Lung (tissue), 13 donors: ENCODE results near the gene OTUD4. TPM values are rescaled to one million over a fixed set of nuclear protein-coding genes. Genes with fewer than 3 reads are reported as not detected.

ENCODE experiments used
- ATAC-seq: fragments of 200-7000 bp; cut with Tn5 transposase; one replicate; pipeline ENCODE4 v1.9.1; 2020; ENCODE audit warnings: moderate number of reproducible peaks; ENCODE audit not compliant: insufficient read depth, low FRiP score
- DNase-seq, 3 donors: peaks; one replicate each; pipeline ENCODE4 v3.0.0-alpha.2; 2013 to 2017
- H3K27ac ChIP-seq, 2 donors: one replicate each; pipeline ENCODE4 v1.5.1; 2013; ENCODE audit warnings: mild to moderate bottlenecking in 2 of 2, moderate library complexity in 2 of 2, control low read depth in 1 of 2, inconsistent platforms in 1 of 2, low read depth in 1 of 2, low read length in 1 of 2
- H3K27me3 ChIP-seq, 3 donors: one replicate each; pipeline ENCODE4 v1.5.1; 2013; ENCODE audit warnings: low read length in 2 of 3; ENCODE audit not compliant: control insufficient read depth in 3 of 3, insufficient read depth in 3 of 3
- H3K36me3 ChIP-seq, 4 donors: one replicate each; pipeline ENCODE4 v1.5.1; 2013; ENCODE audit warnings: low read length in 4 of 4, mild to moderate bottlenecking in 1 of 4, moderate library complexity in 1 of 4; ENCODE audit not compliant: control insufficient read depth in 4 of 4, insufficient read depth in 4 of 4
- H3K4me1 ChIP-seq, 5 donors: one replicate each; pipeline ENCODE4 v1.5.1; 2013; ENCODE audit warnings: low read length in 5 of 5, mild to moderate bottlenecking in 2 of 5, moderate library complexity in 1 of 5; ENCODE audit not compliant: control insufficient read depth in 5 of 5, insufficient read depth in 5 of 5
- H3K4me3 ChIP-seq: one replicate; pipeline ENCODE4 v1.5.1; 2013; ENCODE audit warnings: mild to moderate bottlenecking, control low read depth, moderate library complexity
- H3K9ac ChIP-seq, 2 donors: one replicate each; pipeline ENCODE4 v1.5.1; 2013; ENCODE audit warnings: low read length in 2 of 2, control low read depth in 1 of 2; ENCODE audit not compliant: insufficient read depth in 1 of 2
- H3K9me3 ChIP-seq, 4 donors: one replicate each; pipeline ENCODE4 v1.5.1; 2013; ENCODE audit warnings: low read length in 3 of 4, mild to moderate bottlenecking in 1 of 4, moderate library complexity in 1 of 4; ENCODE audit not compliant: control insufficient read depth in 4 of 4, insufficient read depth in 3 of 4
- CTCF ChIP-seq: IDR thresholded peaks from 2 replicates; pipeline ENCODE4 v1.5.1; 2012; ENCODE audit warnings: mild to moderate bottlenecking; ENCODE audit errors: control extremely low read depth, extremely low read depth
- WGBS, 2 donors: extraction: QIAGEN DNeasy Blood & Tissue Kit; methylation state at CpG; one replicate each; pipeline ENCODE4 v1.1.7; 2013; 5-methylcytosine and 5-hydroxymethylcytosine counted together
- polyA plus RNA-seq, 2 donors: library from polyadenylated mRNA; stranded (reverse); fragments of 200-250 nt; gene quantifications; one replicate each; pipeline ENCODE4 v1.2.1, GENCODE V29; 2013
- small RNA-seq: library from RNA; depleted of rRNA; stranded (forward); fragments of <200 nt; gene quantifications from one replicate; pipeline ENCODE3, GENCODE V24; 2014; ENCODE audit warnings: low replicate concordance
- total RNA-seq, 2 donors: library from RNA; depleted of rRNA in 1 of 2; stranded (reverse); fragments of >200 nt in 1 of 2; gene quantifications; one replicate each; pipeline ENCODE4 v1.2.1, GENCODE V29; 2014 to 2021
- donor health status: control.
- donor health status: control.
- donor health status: Bipolar disorder and iron deficiency.
- donor health status: healthy.
- donor health status: DM: yes; HTN: yes; CAD: no.

OTUD4 gene
- total and polyA plus RNA-seq, 4 donors = 11.0 to 101 (median 24.0) TPM

- ATAC-seq (no peak), DNase-seq (no peak)
- H3K27me3 ChIP-seq = no peaks in the 10 kb centered on the region
- no peaks in the 10 kb centered on the region for H3K4me1 ChIP-seq
- H3K27ac ChIP-seq = no peak overlapping the region
- 76 to 83% methylated on average over 1 of the region's 1 CpG for WGBS, 2 donors
- H3K4me3 ChIP-seq = no peak overlapping the region
- H3K9ac ChIP-seq = no peak overlapping the region
- H3K9me3 ChIP-seq = peaks cover 0 to 10% (median 3%) of the 10 kb centered on the region in 4 donors
- TF ChIP-seq CTCF = no peak
- H3K36me3 ChIP-seq = peaks cover 18 to 37% (median 28%) of the 10 kb centered on the region in 4 donors
Measured at GRCh38 chr4:145090380-145090779, 90.0 kb downstream of the OTUD4 start.

GRCh38 chr4:145083891-145084605 is 96.3 kb downstream of the OTUD4 start:
- no peak for TF ChIP-seq CTCF
- no peak overlapping the region for H3K9ac ChIP-seq
- DNase-seq (no peak), ATAC-seq (no peak)
- no peaks in the 10 kb centered on the region for H3K4me1 ChIP-seq
- no peaks in the 10 kb centered on the region for H3K9me3 ChIP-seq
- H3K27me3 ChIP-seq = no peaks in the 10 kb centered on the region
- 98% methylated on average over 1 of the region's 1 CpG for WGBS, 2 donors
- no peak overlapping the region for H3K27ac ChIP-seq
- peaks cover 5 to 12% (median 9%) of the 10 kb centered on the region in 4 donors for H3K36me3 ChIP-seq
- H3K4me3 ChIP-seq = no peak overlapping the region

Small RNAs within 50 kb of the gene (small RNA-seq; reads per million reads assigned to genes)
- not detected for gene RF00019

Other genes starting within 250 kb of the OTUD4 start
- gene ANAPC10, start 82.4 kb downstream of the OTUD4 start, total RNA-seq = 10 to 100 TPM; 17.8 to 53.7 TPM
- gene ANAPC10, start 82.4 kb downstream of the OTUD4 start, polyA plus RNA-seq = 10 to 100 TPM; 19.0 to 24.3 TPM
- 10 to 100 TPM; 50.5 to 72.6 TPM for gene ABCE1, start 82.3 kb downstream of the OTUD4 start, total RNA-seq
- 10 to 100 TPM; 19.0 to 39.0 TPM for gene ABCE1, start 82.3 kb downstream of the OTUD4 start, polyA plus RNA-seq